ENCODE data around the gene TMEM9. TPM values are rescaled to one million over a fixed set of nuclear protein-coding genes. Genes with fewer than 3 reads are reported as not detected.
A peak's percentile ranks its signal among the peaks of the same experiment; 100 is the strongest.

The TMEM9 gene
- total RNA-seq, 2 donors from 2014 or later = 41.8 to 63.4 TPM

GRCh38 chr1:201143726-201144635 is 10.3 kb downstream of the TMEM9 start:
- H3K27ac ChIP-seq = no peak overlapping the region
- no peaks in the 10 kb centered on the region for H3K27me3 ChIP-seq
- peaks cover 0 to 10% of the 10 kb centered on the region in 2 donors for H3K4me1 ChIP-seq
- peaks cover 60% of the 10 kb centered on the region for H3K36me3 ChIP-seq
- no peak for DNase-seq (ENCODE audit: low spot score)
- H3K9me3 ChIP-seq = no peaks in the 10 kb centered on the region
- no peak overlapping the region for H3K4me3 ChIP-seq
- TF ChIP-seq CTCF (IDR thresholded peaks at IDR 0.05) = no peak

GRCh38 chr1:201142849-201143725 is 11.2 kb downstream of the TMEM9 start:
- DNase-seq (ENCODE audit: low spot score) = no peak
- no peak for TF ChIP-seq CTCF (IDR thresholded peaks at IDR 0.05)
- Histone ChIP-seq H3K27me3 (no peaks in the 10 kb centered on the region), H3K4me3 (no peak overlapping the region), H3K36me3 (peaks cover 63% of the 10 kb centered on the region), H3K4me1 (peaks cover 0 to 10% of the 10 kb centered on the region in 2 donors), H3K27ac (no peak overlapping the region), H3K9me3 (no peaks in the 10 kb centered on the region)

- Histone ChIP-seq H3K4me1 (peaks cover 0 to 17% of the 10 kb centered on the region in 2 donors), H3K4me3 (no peak overlapping the region), H3K9me3 (no peaks in the 10 kb centered on the region), H3K27me3 (no peaks in the 10 kb centered on the region), H3K27ac (peak overlapping the region in 1 of 2 donors; percentile 6), H3K36me3 (peaks cover 63% of the 10 kb centered on the region)
- DNase-seq (ENCODE audit: low spot score) = peak; percentile 67
- no peak for TF ChIP-seq CTCF (IDR thresholded peaks at IDR 0.05)
Observed at GRCh38 chr1:201142011-201142848, 12.0 kb downstream of the TMEM9 start.

- DNase-seq (ENCODE audit: low spot score) = no peak
- no peaks in the 10 kb centered on the region for H3K27me3 ChIP-seq
- peaks cover 0 to 23% of the 10 kb centered on the region in 2 donors for H3K4me1 ChIP-seq
- H3K36me3 ChIP-seq = peaks cover 59% of the 10 kb centered on the region
- H3K4me3 ChIP-seq = no peak overlapping the region
- H3K9me3 ChIP-seq = no peaks in the 10 kb centered on the region
- no peak for TF ChIP-seq CTCF (IDR thresholded peaks at IDR 0.05)
- no peak overlapping the region for H3K27ac ChIP-seq
Observed at GRCh38 chr1:201141418-201141817, 12.9 kb downstream of the TMEM9 start.

- Histone ChIP-seq H3K27me3 (no peaks in the 10 kb centered on the region), H3K9me3 (no peaks in the 10 kb centered on the region), H3K27ac (no peak overlapping the region), H3K4me1 (peaks cover 0 to 23% of the 10 kb centered on the region in 2 donors), H3K36me3 (peaks cover 54% of the 10 kb centered on the region), H3K4me3 (no peak overlapping the region)
- TF ChIP-seq CTCF (IDR thresholded peaks at IDR 0.05) = no peak
- DNase-seq (ENCODE audit: low spot score) = no peak
Observed at GRCh38 chr1:201140941-201141260, 13.4 kb downstream of the TMEM9 start.
